Measurements from ENCODE around the gene C1orf159. TPM values are rescaled to one million over a fixed set of nuclear protein-coding genes. Genes with fewer than 3 reads are reported as not detected.
"Not testable (repeated sequence)": the region's sequence is repeated elsewhere in the genome, so short reads cannot be mapped to it uniquely, and the experiment has no call there.

Gene C1orf159
- total and polyA plus RNA-seq, 2 of the 8 experiments (the other 6 are each of a cell fraction or from before 2014, with no cell fraction given), result 10.0 to 10.9 TPM

GRCh38 chr1:1104152-1104551 is 11.7 kb downstream of the C1orf159 start:
- not testable (repeated sequence) for H4K5ac ChIP-seq (ENCODE audit: insufficient read length, low read depth, low read length); H3K79me1 ChIP-seq (ENCODE audit: low read depth, low read length); H2BK20ac ChIP-seq (ENCODE audit: low read length); H3K14ac ChIP-seq (ENCODE audit: insufficient read length); H3K4me1 ChIP-seq (replicated peaks in 1 of 4; ENCODE audit: control insufficient read depth in 3 of 4, insufficient read depth in 4 of 4, low read length in 3 of 4); H3K4me3 ChIP-seq (ENCODE audit: extremely low read depth in 1 of 4, insufficient read depth in 2 of 4, low read depth in 3 of 4, low read length in 4 of 4); H4K20me1 ChIP-seq (replicated peaks in 1 of 2; ENCODE audit: control insufficient read depth in 1 of 2, insufficient read depth in 2 of 2, low read length in 2 of 2); H3K56ac ChIP-seq (replicated peaks; ENCODE audit: insufficient read length, low read depth, low read length); H3K4ac ChIP-seq (replicated peaks; ENCODE audit: insufficient read length, low read depth, low read length); H2AK5ac ChIP-seq (ENCODE audit: low read depth, low read length); H3K9ac ChIP-seq (replicated peaks in 1 of 4; ENCODE audit: extremely low read depth in 1 of 4, low read depth in 3 of 4, low read length in 3 of 4); H2BK15ac ChIP-seq (ENCODE audit: low read length); H3K23ac ChIP-seq (ENCODE audit: insufficient read length); FAIRE-seq; H2BK5ac ChIP-seq (ENCODE audit: low read depth, low read length); H3K4me2 ChIP-seq (ENCODE audit: insufficient read depth in 1 of 2, low read depth in 2 of 2, low read length in 2 of 2); H2AFZ ChIP-seq (ENCODE audit: low read length); H3K36me3 ChIP-seq (ENCODE audit: control insufficient read depth in 2 of 4, insufficient read depth in 4 of 4, low read length in 3 of 4); H3K27ac ChIP-seq (ENCODE audit: low read depth, low read length); H2BK120ac ChIP-seq (replicated peaks; ENCODE audit: low read depth, low read length); H3K27me3 ChIP-seq (replicated peaks in 1 of 4; ENCODE audit: control insufficient read depth in 3 of 4, extremely low read depth in 1 of 4, insufficient read depth in 3 of 4, low read length in 3 of 4); H4K91ac ChIP-seq (replicated peaks; ENCODE audit: insufficient read length, low read length); H3K79me2 ChIP-seq (ENCODE audit: control insufficient read depth in 1 of 2, insufficient read depth in 2 of 2, low read length in 2 of 2); H4K8ac ChIP-seq (ENCODE audit: extremely low read depth, insufficient read depth, low read length); DNase-seq (ENCODE audit: low read depth in 1 of 2, low spot score in 2 of 2); H3K23me2 ChIP-seq (ENCODE audit: low read depth, low read length); H2BK12ac ChIP-seq (ENCODE audit: low read depth, low read length); H3K18ac ChIP-seq (ENCODE audit: extremely low read depth, low read length)
- ChIA-PET CTCF (ENCODE audit: partially characterized antibody) (interaction anchor here (1.0 kb wide), 1 partner anchor 80 kb away, joined by 3 read pairs; no protein-coding TSS in a partner anchor), POLR2A (ENCODE audit: partially characterized antibody) (interaction anchor here (1.2 to 1.3 kb wide), 2 partner anchors 9 to 15 kb away, joined by 3 read pairs; no protein-coding TSS in a partner anchor)
- peaks cover 12 to 21% of the 10 kb centered on the region in 2 experiments; a peak in 3 of 4 replicates for H3K9me3 ChIP-seq (ENCODE audit: insufficient read depth in 2 of 2, low read depth in 1 of 2, low read length in 1 of 2)
- 87% methylated on average over 6 of the region's 6 CpGs; no CpG with 5 or more reads in 1 of the 2 experiments for WGBS, 2 experiments (ENCODE audit: extremely low coverage in 1 of 2, insufficient coverage in 1 of 2, insufficient read length in 1 of 2, insufficient replicate concordance in 2 of 2, low coverage in 1 of 2, low lambda C conversion rate in 2 of 2, missing lambda C conversion rate in 1 of 2)

All from H1 (cell line).